Neural crest cell (in vitro differentiated cells): ENCODE results near the gene PMS1. TPM values are rescaled to one million over a fixed set of nuclear protein-coding genes. Genes with fewer than 3 reads are reported as not detected.

Source experiments
- DNase-seq: peaks from one replicate; pipeline ENCODE4 v3.0.0; 2021; ENCODE audit warnings: low read depth, mixed read lengths, low spot score
- H3K27ac Mint-ChIP-seq: one replicate; pipeline ENCODE4 v1.8.0; 2021; ENCODE audit warnings: mild to moderate bottlenecking, mixed read lengths; ENCODE audit not compliant: unreplicated experiment
- H3K27me3 Mint-ChIP-seq: 2 replicates; pipeline ENCODE4 v1.8.0; 2021; ENCODE audit warnings: low read depth, mild to moderate bottlenecking, mixed read lengths
- H3K36me3 Mint-ChIP-seq: 2 replicates; pipeline ENCODE4 v1.8.0; 2021; ENCODE audit warnings: low read depth, mild to moderate bottlenecking, mixed read lengths
- H3K4me1 Mint-ChIP-seq: 2 replicates; pipeline ENCODE4 v1.8.0; 2021; ENCODE audit warnings: mixed read lengths
- H3K4me3 Mint-ChIP-seq: one replicate; pipeline ENCODE4 v1.8.0; 2021; ENCODE audit warnings: mild to moderate bottlenecking, mixed read lengths
- H3K9me3 Mint-ChIP-seq: 2 replicates; pipeline ENCODE4 v1.8.0; 2021; ENCODE audit warnings: mixed read lengths
- total RNA-seq: library from RNA; stranded (reverse); gene quantifications from 2 replicates; pipeline ENCODE4 v1.2.1, GENCODE V29; 2021
- TF ChIP-seq, protein P1 (sequence below): fragments of 200-600 bp; sonication (generic); conservative IDR thresholded peaks from 2 replicates; pipeline ENCODE4 v1.5.0; 2021; ENCODE audit warnings: antibody characterized with exemption, mild to moderate bottlenecking

Gene PMS1
- total RNA-seq, 1 donor from 2014 or later, result 58.4 TPM

DNA sequence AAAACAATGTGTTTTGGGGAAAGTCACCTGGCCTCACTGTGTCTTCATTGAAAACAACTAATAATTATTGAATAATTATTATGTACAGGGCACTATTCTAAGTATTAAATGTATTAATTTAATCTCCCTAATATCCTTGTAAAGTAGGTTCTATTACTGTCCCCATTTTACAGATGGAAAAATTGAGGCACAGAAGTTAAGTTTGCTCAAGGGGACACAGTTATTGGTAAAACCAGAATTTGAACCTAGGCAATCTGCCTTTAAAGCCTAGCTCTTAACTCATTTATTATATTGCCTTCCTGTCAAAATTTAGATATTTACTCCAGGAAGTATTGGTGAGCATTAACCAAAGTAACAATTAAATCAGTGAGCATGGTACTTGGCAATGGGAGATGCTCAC lies 84.6 kb downstream of the PMS1 start:
- H3K36me3 Mint-ChIP-seq, result peaks cover 13% of the 10 kb centered on the region
- no peak overlapping the region for H3K27ac Mint-ChIP-seq
- no peaks in the 10 kb centered on the region for H3K4me1 Mint-ChIP-seq
- TF ChIP-seq, protein P1, sequence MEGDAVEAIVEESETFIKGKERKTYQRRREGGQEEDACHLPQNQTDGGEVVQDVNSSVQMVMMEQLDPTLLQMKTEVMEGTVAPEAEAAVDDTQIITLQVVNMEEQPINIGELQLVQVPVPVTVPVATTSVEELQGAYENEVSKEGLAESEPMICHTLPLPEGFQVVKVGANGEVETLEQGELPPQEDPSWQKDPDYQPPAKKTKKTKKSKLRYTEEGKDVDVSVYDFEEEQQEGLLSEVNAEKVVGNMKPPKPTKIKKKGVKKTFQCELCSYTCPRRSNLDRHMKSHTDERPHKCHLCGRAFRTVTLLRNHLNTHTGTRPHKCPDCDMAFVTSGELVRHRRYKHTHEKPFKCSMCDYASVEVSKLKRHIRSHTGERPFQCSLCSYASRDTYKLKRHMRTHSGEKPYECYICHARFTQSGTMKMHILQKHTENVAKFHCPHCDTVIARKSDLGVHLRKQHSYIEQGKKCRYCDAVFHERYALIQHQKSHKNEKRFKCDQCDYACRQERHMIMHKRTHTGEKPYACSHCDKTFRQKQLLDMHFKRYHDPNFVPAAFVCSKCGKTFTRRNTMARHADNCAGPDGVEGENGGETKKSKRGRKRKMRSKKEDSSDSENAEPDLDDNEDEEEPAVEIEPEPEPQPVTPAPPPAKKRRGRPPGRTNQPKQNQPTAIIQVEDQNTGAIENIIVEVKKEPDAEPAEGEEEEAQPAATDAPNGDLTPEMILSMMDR, result no peak
- H3K27me3 Mint-ChIP-seq, result no peaks in the 10 kb centered on the region
- H3K4me3 Mint-ChIP-seq, result no peak overlapping the region
- no peaks in the 10 kb centered on the region for H3K9me3 Mint-ChIP-seq
- DNase-seq, result no peak

DNA sequence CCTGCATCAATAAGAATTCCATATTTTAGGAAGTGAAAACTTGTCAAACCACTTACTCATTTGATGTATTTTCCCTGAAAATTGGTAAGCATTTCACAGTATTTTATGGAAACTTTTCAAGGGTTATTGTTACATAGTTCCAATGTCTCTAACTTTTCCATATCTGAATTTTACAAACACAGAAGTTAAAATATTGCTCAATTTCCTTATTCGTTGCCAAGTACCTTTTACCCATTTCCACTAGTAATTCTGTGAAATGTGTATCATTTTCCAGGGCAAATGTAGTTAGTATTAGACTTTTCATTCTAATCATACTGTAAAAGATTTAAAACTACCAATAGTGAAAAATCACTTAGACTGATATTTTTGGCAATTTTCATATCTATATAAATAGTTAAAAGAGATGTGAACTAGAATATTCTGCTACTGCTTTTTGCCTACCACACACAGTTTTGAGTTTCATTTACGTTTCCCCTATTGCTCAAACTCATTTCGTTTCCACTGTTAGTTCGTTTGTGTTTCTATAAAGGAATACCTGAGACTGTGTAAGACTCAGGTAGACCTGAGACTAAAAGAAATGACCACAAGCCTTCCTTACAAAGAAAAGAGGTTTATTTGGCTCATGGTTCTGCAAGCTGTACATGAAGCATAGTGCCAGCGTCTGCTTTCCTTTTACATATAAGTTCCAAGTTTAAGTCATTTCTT lies 86.3 kb downstream of the PMS1 start:
- H3K27me3 Mint-ChIP-seq, result no peaks in the 10 kb centered on the region

DNA sequence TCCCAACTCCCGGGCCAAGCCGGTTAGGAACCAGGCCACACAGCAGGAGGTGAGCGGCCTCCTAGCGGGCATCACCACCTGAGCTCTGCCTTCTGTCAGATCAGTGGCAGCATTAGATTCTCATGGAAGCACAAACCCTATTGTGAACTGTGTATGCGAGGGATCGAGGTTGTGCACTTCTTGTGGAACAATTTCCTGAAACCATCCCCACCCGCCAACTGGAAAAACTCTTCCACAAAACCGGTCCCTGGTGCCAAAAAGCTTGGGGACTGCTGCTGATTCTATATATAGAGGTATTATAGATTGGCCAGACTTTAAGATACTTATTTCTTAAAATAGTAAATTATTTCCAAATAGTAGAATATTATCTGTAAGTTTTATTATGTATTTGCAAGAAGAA lies 89.4 kb downstream of the PMS1 start:
- Mint-ChIP-seq H3K4me3 (no peak overlapping the region), H3K4me1 (no peaks in the 10 kb centered on the region), H3K27me3 (no peaks in the 10 kb centered on the region), H3K36me3 (peaks cover 32% of the 10 kb centered on the region), H3K9me3 (no peaks in the 10 kb centered on the region), H3K27ac (no peak overlapping the region)
- TF ChIP-seq, protein P1, result no peak
- DNase-seq, result no peak

More for the DNA sequence above, 86.3 kb downstream of the PMS1 start:
- TF ChIP-seq, protein P1, result no peak
- no peak overlapping the region for H3K4me3 Mint-ChIP-seq
- no peak overlapping the region for H3K27ac Mint-ChIP-seq
- H3K36me3 Mint-ChIP-seq, result peaks cover 20% of the 10 kb centered on the region
- no peaks in the 10 kb centered on the region for H3K4me1 Mint-ChIP-seq
- H3K9me3 Mint-ChIP-seq, result no peaks in the 10 kb centered on the region
- DNase-seq, result no peak

DNA sequence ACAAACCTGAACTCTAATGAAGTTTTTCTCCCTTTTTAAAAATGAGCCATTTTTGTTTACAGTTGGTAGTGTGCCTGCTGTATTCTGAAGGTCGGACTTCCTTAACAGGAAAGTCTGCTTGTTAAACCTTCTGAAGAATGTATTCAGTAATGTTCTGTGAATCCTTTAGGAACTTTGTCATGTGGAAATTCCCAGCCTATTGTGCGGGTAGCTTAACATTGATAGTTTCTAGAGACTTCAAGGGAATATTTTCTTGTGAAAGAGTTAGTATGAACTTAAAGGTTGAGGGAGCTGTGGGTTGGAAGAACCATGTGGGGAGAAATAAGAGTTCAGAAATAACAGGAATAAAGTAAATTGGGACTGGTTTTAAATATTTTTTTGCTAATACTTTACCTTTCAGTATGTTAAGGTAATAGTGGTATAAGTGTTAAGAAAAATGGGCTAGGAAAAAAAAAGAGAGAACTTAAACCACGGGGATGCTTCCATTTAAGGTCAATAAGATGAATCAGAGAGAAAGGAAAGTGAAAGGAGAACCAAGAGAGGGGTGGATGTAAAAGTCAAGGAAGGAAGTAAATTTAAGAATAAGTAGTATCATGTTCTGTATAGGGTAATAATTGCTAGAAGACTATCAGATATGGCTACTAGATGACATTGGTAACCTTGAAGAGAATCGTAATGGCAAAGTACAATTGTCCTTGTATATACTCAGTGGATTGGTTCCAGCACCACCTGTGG lies 90.5 kb downstream of the PMS1 start:
- H3K9me3 Mint-ChIP-seq, result no peaks in the 10 kb centered on the region
- no peak overlapping the region for H3K27ac Mint-ChIP-seq
- DNase-seq, result no peak
- H3K36me3 Mint-ChIP-seq, result peaks cover 32% of the 10 kb centered on the region
- TF ChIP-seq, protein P1, result no peak
- H3K27me3 Mint-ChIP-seq, result no peaks in the 10 kb centered on the region
- no peaks in the 10 kb centered on the region for H3K4me1 Mint-ChIP-seq
- H3K4me3 Mint-ChIP-seq, result no peak overlapping the region

DNA sequence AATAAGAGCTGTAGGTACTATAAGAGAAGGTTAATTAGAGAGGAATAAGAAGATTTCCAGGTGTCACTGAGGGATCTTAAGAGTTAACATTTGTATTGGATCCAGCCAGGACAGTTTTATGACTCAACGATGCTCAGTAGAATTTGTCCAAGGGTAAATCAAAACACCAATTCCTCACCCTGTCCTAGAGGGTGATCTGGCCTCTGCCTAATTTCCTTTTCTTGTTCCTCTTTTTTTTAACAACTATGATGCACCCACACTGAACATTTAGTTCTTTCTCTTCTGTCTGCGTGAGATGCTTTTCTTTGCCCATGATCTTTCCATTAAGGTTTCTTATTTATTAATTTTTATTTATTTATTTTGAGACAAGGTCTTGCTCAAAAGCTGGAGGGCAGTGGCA lies 92.0 kb downstream of the PMS1 start:
- Mint-ChIP-seq H3K4me1 (no peaks in the 10 kb centered on the region), H3K27ac (no peak overlapping the region), H3K27me3 (no peaks in the 10 kb centered on the region), H3K9me3 (no peaks in the 10 kb centered on the region), H3K4me3 (no peak overlapping the region), H3K36me3 (peaks cover 28% of the 10 kb centered on the region)
- TF ChIP-seq, protein P1, result no peak
- no peak for DNase-seq
